GM23338 (cell line): ENCODE measurements around the gene GLOD4. TPM values are rescaled to one million over a fixed set of nuclear protein-coding genes. Genes with fewer than 3 reads are reported as not detected.
"Not testable (repeated sequence)": the region's sequence is repeated elsewhere in the genome, so short reads cannot be mapped to it uniquely, and the experiment has no call there.

Experiments used
- ATAC-seq: fragments of 200-7000 bp; cut with Tn5 transposase; 3 replicates; pipeline ENCODE4 v1.9.1; 2020
- DNase-seq: peaks from one replicate; pipeline ENCODE4 v3.0.0-alpha.2; 2015; ENCODE audit warnings: low spot score
- H2AFZ ChIP-seq: fragments of 200-600 bp; sonication (generic); 2 replicates; pipeline ENCODE4 v1.8.0; 2016; ENCODE audit warnings: antibody characterized with exemption, mild to moderate bottlenecking, moderate library complexity
- H3F3A ChIP-seq: fragments of 200-600 bp; sonication (generic); replicated peaks from 2 replicates; pipeline ENCODE4 v1.8.0; 2017; ENCODE audit warnings: antibody characterized with exemption, mixed run types, low read depth
- H3K27ac ChIP-seq: fragments of 200-600 bp; sonication (generic); 2 replicates; pipeline ENCODE4 v1.6.1; 2016; ENCODE audit warnings: low read depth
- H3K27me3 ChIP-seq: fragments of 200-600 bp; sonication (generic); 2 replicates; pipeline ENCODE4 v1.8.0; 2016; ENCODE audit warnings: mild to moderate bottlenecking, mixed run types, moderate library complexity; ENCODE audit not compliant: insufficient read depth
- H3K36me3 ChIP-seq: fragments of 200-600 bp; sonication (generic); 2 replicates; pipeline ENCODE4 v1.8.0; 2016; ENCODE audit warnings: mild to moderate bottlenecking; ENCODE audit not compliant: insufficient read depth
- H3K4me1 ChIP-seq: fragments of 200-600 bp; sonication (generic); 2 replicates; pipeline ENCODE4 v1.8.0; 2016; ENCODE audit warnings: mild to moderate bottlenecking, moderate library complexity; ENCODE audit not compliant: insufficient read depth
- H3K4me2 ChIP-seq: fragments of 200-600 bp; sonication (generic); 2 replicates; pipeline ENCODE4 v1.7.1; 2017; ENCODE audit warnings: mixed run types
- H3K4me3 ChIP-seq: fragments of 200-600 bp; sonication (generic); 2 replicates; pipeline ENCODE4 v1.6.1; 2016; ENCODE audit warnings: mixed run types
- H3K79me2 ChIP-seq: fragments of 200-600 bp; sonication (generic); replicated peaks from 2 replicates; pipeline ENCODE4 v1.8.0; 2017; ENCODE audit warnings: mild to moderate bottlenecking; ENCODE audit not compliant: insufficient read depth
- H3K9me2 ChIP-seq: fragments of 200-600 bp; sonication (generic); 2 replicates; pipeline ENCODE4 v1.8.0; 2017; ENCODE audit not compliant: insufficient read depth
- H4K20me1 ChIP-seq: fragments of 200-600 bp; sonication (generic); replicated peaks from 2 replicates; pipeline ENCODE4 v1.8.0; 2017; ENCODE audit warnings: mild to moderate bottlenecking; ENCODE audit not compliant: insufficient read depth
- H3K27ac Mint-ChIP-seq: 2 replicates; pipeline ENCODE4 v1.8.0; 2020; ENCODE audit warnings: inconsistent platforms, mild to moderate bottlenecking, moderate library complexity, mixed read lengths
- H3K27me3 Mint-ChIP-seq: 3 replicates; pipeline ENCODE4 v1.8.0; 2022; ENCODE audit warnings: low read depth, mild to moderate bottlenecking, moderate library complexity, mixed read lengths, inconsistent platforms; ENCODE audit not compliant: insufficient read depth, poor library complexity
- H3K36me3 Mint-ChIP-seq: 3 replicates; pipeline ENCODE4 v1.8.0; 2021; ENCODE audit warnings: low read depth, mild to moderate bottlenecking, inconsistent platforms, moderate library complexity, mixed read lengths
- H3K4me1 Mint-ChIP-seq: 3 replicates; pipeline ENCODE4 v1.8.0; 2020; ENCODE audit warnings: mild to moderate bottlenecking, inconsistent platforms, mixed read lengths
- H3K4me3 Mint-ChIP-seq: 3 replicates; pipeline ENCODE4 v1.8.0; 2021; ENCODE audit warnings: moderate library complexity, mild to moderate bottlenecking, inconsistent platforms, mixed read lengths
- H3K9me3 Mint-ChIP-seq: 3 replicates; pipeline ENCODE4 v1.8.0; 2020; ENCODE audit warnings: moderate library complexity, mild to moderate bottlenecking, inconsistent platforms, mixed read lengths
- CREB1 ChIP-seq: fragments of 250-450 bp; sonication (Bioruptor Pico); IDR thresholded peaks from 2 replicates; pipeline ENCODE4 v1.5.0; 2020; ENCODE audit warnings: low read depth, mild to moderate bottlenecking, moderate library complexity
- EZH2 ChIP-seq: fragments of 200-600 bp; sonication (generic); IDR thresholded peaks from one replicate; pipeline ENCODE4 v1.8.0; 2017; ENCODE audit warnings: antibody characterized with exemption, mild to moderate bottlenecking, low read depth; ENCODE audit not compliant: unreplicated experiment
- EZH2phosphoT487 ChIP-seq: fragments of 200-600 bp; sonication (generic); IDR thresholded peaks from one replicate; pipeline ENCODE4 v1.8.1; 2018; ENCODE audit warnings: antibody characterized with exemption; ENCODE audit not compliant: unreplicated experiment
- JUNB ChIP-seq: IDR thresholded peaks from one replicate; pipeline ENCODE4 v1.6.1; 2016; ENCODE audit warnings: antibody characterized with exemption; ENCODE audit not compliant: unreplicated experiment
- POLR2AphosphoS5 ChIP-seq: IDR thresholded peaks from 2 replicates; pipeline ENCODE4 v1.6.1; 2016; ENCODE audit warnings: antibody characterized with exemption, low read depth
- ZNF114 ChIP-seq: fragments of 250-450 bp; sonication (Bioruptor Pico); IDR thresholded peaks from 2 replicates; pipeline ENCODE4 v1.5.0; 2020; ENCODE audit warnings: mild to moderate bottlenecking, moderate library complexity
- ZNF331 ChIP-seq: fragments of 250-450 bp; sonication (Bioruptor Pico); IDR thresholded peaks from 2 replicates; pipeline ENCODE4 v1.5.0; 2020; ENCODE audit warnings: low read depth, mild to moderate bottlenecking, moderate library complexity
- ZNF462 ChIP-seq: fragments of 250-450 bp; sonication (Bioruptor Pico); IDR thresholded peaks from 2 replicates; pipeline ENCODE4 v1.5.0; 2020; ENCODE audit warnings: mild to moderate bottlenecking, moderate library complexity
- polyA plus RNA-seq: library from polyadenylated mRNA; unstranded; fragments of >200 nt; fragmentation: Nextera tagmentation; extraction: Ambion mirVana; gene quantifications from 2 replicates; pipeline ENCODE4 v1.2.1, GENCODE V29; 2016
- total RNA-seq: library from RNA; depleted of rRNA; stranded (reverse); fragments of >200 nt; shearing (Covaris generic); gene quantifications from 2 replicates; pipeline ENCODE4 v1.2.3, GENCODE V29; 2014
- TF ChIP-seq, protein P1 (sequence below): IDR thresholded peaks from 2 replicates; pipeline ENCODE4 v1.6.1; 2016; ENCODE audit warnings: antibody characterized with exemption

GLOD4 gene
- total and polyA plus RNA-seq, 2 experiments from 2014 or later, result 120 to 122 TPM

- H3K27me3 Mint-ChIP-seq, result peaks cover 24% of the 10 kb centered on the region
- H3K27ac Mint-ChIP-seq, result peak overlapping the region; percentile 86
- Histone ChIP-seq H3K27ac (peak overlapping the region; percentile 83), H3K36me3 (0 out of 2 replicates have a peak, but pooled peaks cover 14% of the 10 kb centered on the region)
- not testable (repeated sequence) for H3K4me3 ChIP-seq, H3K4me3 Mint-ChIP-seq, H3K79me2 ChIP-seq, H3K9me2 ChIP-seq, H2AFZ ChIP-seq, H3K27me3 ChIP-seq, H3K4me1 ChIP-seq, H3K4me2 ChIP-seq, ATAC-seq, H3F3A ChIP-seq, H4K20me1 ChIP-seq
- H3K9me3 Mint-ChIP-seq, result peaks cover 12% of the 10 kb centered on the region; the same call in 2 of the 3 replicates
- peak; percentile 43 for DNase-seq
- H3K4me1 Mint-ChIP-seq, result peaks cover 16% of the 10 kb centered on the region
- H3K36me3 Mint-ChIP-seq, result peaks cover 60% of the 10 kb centered on the region
Measured at GRCh38 chr17:756010-756567, 26.0 kb downstream of the GLOD4 start.

DNA sequence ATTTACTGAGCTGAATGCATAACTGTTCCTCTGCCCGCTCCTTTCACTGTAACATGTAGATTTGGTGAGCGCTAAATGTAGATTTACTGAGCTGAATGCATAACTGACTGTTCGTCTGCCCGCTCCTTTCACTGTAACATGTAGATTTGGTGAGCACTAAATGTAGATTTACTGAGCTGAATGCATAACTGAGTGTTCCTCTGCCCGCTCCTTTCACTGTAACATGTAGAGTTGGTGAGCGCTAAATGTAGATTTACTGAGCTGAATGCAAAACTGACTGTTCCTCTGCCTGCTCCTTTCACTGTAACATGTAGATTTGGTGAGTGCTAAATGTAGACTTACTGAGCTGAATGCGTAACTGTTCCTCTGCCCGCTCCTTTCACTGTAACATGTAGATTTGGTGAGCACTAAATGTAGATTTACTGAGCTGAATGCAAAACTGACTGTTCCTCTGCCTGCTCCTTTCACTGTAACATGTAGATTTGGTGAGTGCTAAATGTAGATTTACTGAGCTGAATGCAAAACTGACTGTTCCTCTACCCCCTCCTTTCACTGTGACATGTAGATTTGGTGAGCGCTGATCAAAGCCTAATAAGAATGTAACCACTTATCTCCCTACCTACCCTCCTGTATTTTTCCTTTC lies 26.6 kb downstream of the GLOD4 start:
- peaks cover 13% of the 10 kb centered on the region for H3K79me2 ChIP-seq
- Mint-ChIP-seq H3K27ac (peak overlapping the region; percentile 86), H3K4me1 (peaks cover 21% of the 10 kb centered on the region), H3K36me3 (peaks cover 61% of the 10 kb centered on the region), H3K27me3 (peaks cover 26% of the 10 kb centered on the region), H3K9me3 (peaks cover 17% of the 10 kb centered on the region)
- H4K20me1 ChIP-seq, H3K4me3 ChIP-seq, DNase-seq, H2AFZ ChIP-seq, H3K9me2 ChIP-seq, H3K4me3 Mint-ChIP-seq, H3F3A ChIP-seq, H3K36me3 ChIP-seq, H3K27me3 ChIP-seq, H3K4me1 ChIP-seq, ATAC-seq, H3K4me2 ChIP-seq: not testable (repeated sequence)
- H3K27ac ChIP-seq, result peak overlapping the region; percentile 83
- 0 out of 2 replicates have a peak, but pooled peaks have one; percentile 13 for TF ChIP-seq POLR2AphosphoS5

GRCh38 chr17:753418-753817 lies 28.7 kb downstream of the GLOD4 start:
- DNase-seq, result no peak
- Mint-ChIP-seq H3K36me3 (peaks cover 64% of the 10 kb centered on the region), H3K4me1 (peaks cover 23% of the 10 kb centered on the region), H3K27me3 (peaks cover 26% of the 10 kb centered on the region), H3K27ac (no peak overlapping the region), H3K4me3 (peak overlapping the region; percentile 50), H3K9me3 (peaks cover 34% of the 10 kb centered on the region)
- no peak overlapping the region for H2AFZ ChIP-seq
- no peak overlapping the region for H3K4me2 ChIP-seq
- H3K27ac ChIP-seq, result no peak overlapping the region
- H3K4me3 ChIP-seq, result no peak overlapping the region
- no peaks in the 10 kb centered on the region for H3K27me3 ChIP-seq
- H4K20me1 ChIP-seq, result peaks cover 3% of the 10 kb centered on the region; the same call in 1 of the 2 replicates
- peaks cover 3% of the 10 kb centered on the region; the same call in 1 of the 2 replicates for H3K9me2 ChIP-seq
- H3F3A ChIP-seq, result 0 out of 2 replicates have a peak, but pooled peaks cover 4% of the 10 kb centered on the region
- 0 out of 2 replicates have a peak, but pooled peaks cover 6% of the 10 kb centered on the region for H3K36me3 ChIP-seq
- peaks cover 23% of the 10 kb centered on the region for H3K79me2 ChIP-seq
- peaks cover 6% of the 10 kb centered on the region; the same call in 1 of the 2 replicates for H3K4me1 ChIP-seq
- no peak for ATAC-seq
- TF ChIP-seq ZNF331 (CRISPR knock-in tag) (no peak), ZNF114 (CRISPR knock-in tag) (no peak), EZH2phosphoT487 (no peak), JUNB (no peak), EZH2 (no peak), ZNF462 (CRISPR knock-in tag) (no peak), CREB1 (CRISPR knock-in tag) (no peak)
- TF ChIP-seq, protein P1, sequence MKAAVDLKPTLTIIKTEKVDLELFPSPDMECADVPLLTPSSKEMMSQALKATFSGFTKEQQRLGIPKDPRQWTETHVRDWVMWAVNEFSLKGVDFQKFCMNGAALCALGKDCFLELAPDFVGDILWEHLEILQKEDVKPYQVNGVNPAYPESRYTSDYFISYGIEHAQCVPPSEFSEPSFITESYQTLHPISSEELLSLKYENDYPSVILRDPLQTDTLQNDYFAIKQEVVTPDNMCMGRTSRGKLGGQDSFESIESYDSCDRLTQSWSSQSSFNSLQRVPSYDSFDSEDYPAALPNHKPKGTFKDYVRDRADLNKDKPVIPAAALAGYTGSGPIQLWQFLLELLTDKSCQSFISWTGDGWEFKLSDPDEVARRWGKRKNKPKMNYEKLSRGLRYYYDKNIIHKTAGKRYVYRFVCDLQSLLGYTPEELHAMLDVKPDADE, result no peak
